H1 (cell line): ENCODE data around the gene ZNF134. TPM values are rescaled to one million over a fixed set of nuclear protein-coding genes. Genes with fewer than 3 reads are reported as not detected.

Source experiments
- CBX5 ChIP-seq: fragments of 300-800, 300-1000 bp; sonication (generic); IDR thresholded peaks from 2 replicates; pipeline ENCODE4 v1.7.1; 2016; ENCODE audit warnings: antibody characterized with exemption, low read length, low read depth
- CTBP2 ChIP-seq: IDR thresholded peaks from 2 replicates; pipeline ENCODE4 v1.7.0; 2011; ENCODE audit warnings: borderline replicate concordance, mild to moderate bottlenecking, moderate library complexity, mixed read lengths, low read length; ENCODE audit not compliant: insufficient read depth, insufficient read length
- EP300 ChIP-seq, 2 experiments: IDR thresholded peaks; 1 replicate in 1 of 2; 2 replicates in 1 of 2; pipeline ENCODE4 v1.6.1; 2011 to 2012; ENCODE audit warnings: low read depth in 2 of 2, low read length in 2 of 2, mild to moderate bottlenecking in 2 of 2, borderline replicate concordance in 1 of 2, inconsistent platforms in 1 of 2, moderate library complexity in 1 of 2
- NRF1 ChIP-seq: IDR thresholded peaks from 2 replicates; pipeline ENCODE4 v1.6.1; 2011; ENCODE audit warnings: mild to moderate bottlenecking, low read depth, low read length, improper control_type of control experiment
- POU5F1 ChIP-seq: IDR thresholded peaks from 2 replicates; pipeline ENCODE4 v1.6.1; 2011; ENCODE audit warnings: low read depth, mild to moderate bottlenecking, low read length, moderate library complexity
- RAD21 ChIP-seq, 2 experiments: IDR thresholded peaks in 1 of 2; conservative IDR thresholded peaks in 1 of 2; 2 replicates each; pipeline ENCODE4 v1.6.1; 2011; ENCODE audit warnings: low read depth in 2 of 2, low read length in 2 of 2, improper control_type of control experiment in 1 of 2, inconsistent platforms in 1 of 2, mild to moderate bottlenecking in 1 of 2, moderate library complexity in 1 of 2
- RXRA ChIP-seq: IDR thresholded peaks from 2 replicates; pipeline ENCODE4 v1.6.1; 2011; ENCODE audit warnings: low read depth, mild to moderate bottlenecking, low read length, moderate library complexity; ENCODE audit not compliant: insufficient read depth
- SP1 ChIP-seq: IDR thresholded peaks from 2 replicates; pipeline ENCODE4 v1.6.1; 2011; ENCODE audit warnings: low read depth, low read length
- polyA plus RNA-seq, 7 experiments: library from polyadenylated mRNA; depleted of rRNA in 3 of 7; stranded (reverse) in 5 of 7; unstranded in 2 of 7; fragments of >200 nt in 5 of 7; fragments of 200-250 nt in 2 of 7; gene quantifications; 1 replicate in 5 of 7; 2 replicates in 1 of 7; 4 replicates in 1 of 7; pipeline versions ENCODE4 v1.2.1 to v1.2.3, GENCODE V29; 2011 to 2013; ENCODE audit warnings: missing spikeins in 2 of 7, mixed read lengths in 2 of 7
- total RNA-seq: library from RNA; stranded (reverse); fragmentation: NEBNext Ultra II Directional; extraction: Animal tissue kit (Norgen Biotek cat#: 25700); gene quantifications from 2 replicates; pipeline ENCODE4 v1.2.1, GENCODE V29; 2021
- TF ChIP-seq, protein P1 (sequence below): fragments of 300-600 bp; sonication (generic); IDR thresholded peaks from 2 replicates; pipeline ENCODE4 v1.7.1; 2012; ENCODE audit warnings: low read length, moderate library complexity, mild to moderate bottlenecking, inconsistent platforms; ENCODE audit not compliant: insufficient replicate concordance

Gene ZNF134
- total and polyA plus RNA-seq, 2 of the 8 experiments (the other 6 are each of a cell fraction or from before 2014, with no cell fraction given): 16.6 to 54.6 TPM

DNA sequence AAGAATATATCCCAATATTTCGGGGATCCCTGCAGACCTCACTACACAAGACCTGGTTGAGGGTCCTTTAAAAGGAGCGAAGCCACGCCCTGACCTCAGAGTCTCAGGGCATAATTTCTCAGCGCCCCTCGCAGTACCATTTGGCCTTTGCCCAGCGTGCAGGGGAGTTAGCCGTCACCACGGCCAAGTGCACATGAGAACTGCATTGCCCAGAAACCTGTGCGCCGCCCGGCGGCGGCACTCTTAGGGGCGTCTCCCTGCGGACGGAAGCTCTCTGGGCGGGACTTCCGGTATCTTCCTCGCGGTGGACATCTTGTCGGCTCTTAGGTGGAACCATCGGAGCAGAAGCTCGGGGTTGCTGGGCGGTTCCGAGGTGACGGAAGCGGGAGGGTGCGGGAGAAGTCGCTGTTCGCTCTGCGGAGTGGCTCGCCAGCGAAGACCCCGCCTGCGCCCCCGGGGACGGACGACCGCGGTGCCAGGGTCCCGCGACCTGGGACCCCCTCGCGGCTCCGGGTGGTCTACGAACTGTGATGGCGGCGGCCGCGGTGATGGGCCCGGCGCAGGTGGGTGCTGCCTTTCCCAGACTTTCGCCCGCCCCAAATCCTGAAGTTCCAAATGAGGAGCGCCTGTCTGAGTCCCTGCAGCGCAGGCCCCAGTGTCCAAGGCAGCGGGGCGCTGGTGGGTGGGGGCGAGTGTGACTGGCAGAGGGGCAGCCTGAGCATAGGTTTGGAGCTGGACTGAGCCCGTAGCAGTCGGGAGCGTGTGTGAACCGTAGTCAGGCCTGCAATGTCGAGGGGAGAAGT is at the start of gene ZNF134 (continued):
- 0 out of 4 replicates have a peak, but pooled peaks of 1 of the 2 experiments have one; percentile 2 for TF ChIP-seq RAD21 (IDR thresholded peaks at IDR 0.05 in 1 of 2, conservative IDR thresholded peaks at IDR 0.05 in 1 of 2; ENCODE audit: low read depth in 2 of 2, low read length in 2 of 2)
- TF ChIP-seq NRF1: no peak
- no peak for TF ChIP-seq POU5F1
- TF ChIP-seq RXRA: no peak
- TF ChIP-seq CTBP2: no peak
- no peak for TF ChIP-seq EP300 (IDR thresholded peaks at IDR 0.05; ENCODE audit: borderline replicate concordance in 1 of 2, low read depth in 2 of 2, low read length in 2 of 2)
- TF ChIP-seq, protein P1, sequence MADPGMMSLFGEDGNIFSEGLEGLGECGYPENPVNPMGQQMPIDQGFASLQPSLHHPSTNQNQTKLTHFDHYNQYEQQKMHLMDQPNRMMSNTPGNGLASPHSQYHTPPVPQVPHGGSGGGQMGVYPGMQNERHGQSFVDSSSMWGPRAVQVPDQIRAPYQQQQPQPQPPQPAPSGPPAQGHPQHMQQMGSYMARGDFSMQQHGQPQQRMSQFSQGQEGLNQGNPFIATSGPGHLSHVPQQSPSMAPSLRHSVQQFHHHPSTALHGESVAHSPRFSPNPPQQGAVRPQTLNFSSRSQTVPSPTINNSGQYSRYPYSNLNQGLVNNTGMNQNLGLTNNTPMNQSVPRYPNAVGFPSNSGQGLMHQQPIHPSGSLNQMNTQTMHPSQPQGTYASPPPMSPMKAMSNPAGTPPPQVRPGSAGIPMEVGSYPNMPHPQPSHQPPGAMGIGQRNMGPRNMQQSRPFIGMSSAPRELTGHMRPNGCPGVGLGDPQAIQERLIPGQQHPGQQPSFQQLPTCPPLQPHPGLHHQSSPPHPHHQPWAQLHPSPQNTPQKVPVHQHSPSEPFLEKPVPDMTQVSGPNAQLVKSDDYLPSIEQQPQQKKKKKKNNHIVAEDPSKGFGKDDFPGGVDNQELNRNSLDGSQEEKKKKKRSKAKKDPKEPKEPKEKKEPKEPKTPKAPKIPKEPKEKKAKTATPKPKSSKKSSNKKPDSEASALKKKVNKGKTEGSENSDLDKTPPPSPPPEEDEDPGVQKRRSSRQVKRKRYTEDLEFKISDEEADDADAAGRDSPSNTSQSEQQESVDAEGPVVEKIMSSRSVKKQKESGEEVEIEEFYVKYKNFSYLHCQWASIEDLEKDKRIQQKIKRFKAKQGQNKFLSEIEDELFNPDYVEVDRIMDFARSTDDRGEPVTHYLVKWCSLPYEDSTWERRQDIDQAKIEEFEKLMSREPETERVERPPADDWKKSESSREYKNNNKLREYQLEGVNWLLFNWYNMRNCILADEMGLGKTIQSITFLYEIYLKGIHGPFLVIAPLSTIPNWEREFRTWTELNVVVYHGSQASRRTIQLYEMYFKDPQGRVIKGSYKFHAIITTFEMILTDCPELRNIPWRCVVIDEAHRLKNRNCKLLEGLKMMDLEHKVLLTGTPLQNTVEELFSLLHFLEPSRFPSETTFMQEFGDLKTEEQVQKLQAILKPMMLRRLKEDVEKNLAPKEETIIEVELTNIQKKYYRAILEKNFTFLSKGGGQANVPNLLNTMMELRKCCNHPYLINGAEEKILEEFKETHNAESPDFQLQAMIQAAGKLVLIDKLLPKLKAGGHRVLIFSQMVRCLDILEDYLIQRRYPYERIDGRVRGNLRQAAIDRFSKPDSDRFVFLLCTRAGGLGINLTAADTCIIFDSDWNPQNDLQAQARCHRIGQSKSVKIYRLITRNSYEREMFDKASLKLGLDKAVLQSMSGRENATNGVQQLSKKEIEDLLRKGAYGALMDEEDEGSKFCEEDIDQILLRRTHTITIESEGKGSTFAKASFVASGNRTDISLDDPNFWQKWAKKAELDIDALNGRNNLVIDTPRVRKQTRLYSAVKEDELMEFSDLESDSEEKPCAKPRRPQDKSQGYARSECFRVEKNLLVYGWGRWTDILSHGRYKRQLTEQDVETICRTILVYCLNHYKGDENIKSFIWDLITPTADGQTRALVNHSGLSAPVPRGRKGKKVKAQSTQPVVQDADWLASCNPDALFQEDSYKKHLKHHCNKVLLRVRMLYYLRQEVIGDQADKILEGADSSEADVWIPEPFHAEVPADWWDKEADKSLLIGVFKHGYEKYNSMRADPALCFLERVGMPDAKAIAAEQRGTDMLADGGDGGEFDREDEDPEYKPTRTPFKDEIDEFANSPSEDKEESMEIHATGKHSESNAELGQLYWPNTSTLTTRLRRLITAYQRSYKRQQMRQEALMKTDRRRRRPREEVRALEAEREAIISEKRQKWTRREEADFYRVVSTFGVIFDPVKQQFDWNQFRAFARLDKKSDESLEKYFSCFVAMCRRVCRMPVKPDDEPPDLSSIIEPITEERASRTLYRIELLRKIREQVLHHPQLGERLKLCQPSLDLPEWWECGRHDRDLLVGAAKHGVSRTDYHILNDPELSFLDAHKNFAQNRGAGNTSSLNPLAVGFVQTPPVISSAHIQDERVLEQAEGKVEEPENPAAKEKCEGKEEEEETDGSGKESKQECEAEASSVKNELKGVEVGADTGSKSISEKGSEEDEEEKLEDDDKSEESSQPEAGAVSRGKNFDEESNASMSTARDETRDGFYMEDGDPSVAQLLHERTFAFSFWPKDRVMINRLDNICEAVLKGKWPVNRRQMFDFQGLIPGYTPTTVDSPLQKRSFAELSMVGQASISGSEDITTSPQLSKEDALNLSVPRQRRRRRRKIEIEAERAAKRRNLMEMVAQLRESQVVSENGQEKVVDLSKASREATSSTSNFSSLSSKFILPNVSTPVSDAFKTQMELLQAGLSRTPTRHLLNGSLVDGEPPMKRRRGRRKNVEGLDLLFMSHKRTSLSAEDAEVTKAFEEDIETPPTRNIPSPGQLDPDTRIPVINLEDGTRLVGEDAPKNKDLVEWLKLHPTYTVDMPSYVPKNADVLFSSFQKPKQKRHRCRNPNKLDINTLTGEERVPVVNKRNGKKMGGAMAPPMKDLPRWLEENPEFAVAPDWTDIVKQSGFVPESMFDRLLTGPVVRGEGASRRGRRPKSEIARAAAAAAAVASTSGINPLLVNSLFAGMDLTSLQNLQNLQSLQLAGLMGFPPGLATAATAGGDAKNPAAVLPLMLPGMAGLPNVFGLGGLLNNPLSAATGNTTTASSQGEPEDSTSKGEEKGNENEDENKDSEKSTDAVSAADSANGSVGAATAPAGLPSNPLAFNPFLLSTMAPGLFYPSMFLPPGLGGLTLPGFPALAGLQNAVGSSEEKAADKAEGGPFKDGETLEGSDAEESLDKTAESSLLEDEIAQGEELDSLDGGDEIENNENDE: no peak
- TF ChIP-seq CBX5: no peak
- peak; percentile 76; the same call in 1 of the 2 replicates for TF ChIP-seq SP1
